Cardiac fibroblast (primary cell): Measurements from ENCODE around the gene NKAIN2.

Source experiments
- DNase-seq, 2 donors: peaks; one replicate each; pipeline versions ENCODE4 v3.0.0 to v3.0.0-alpha.2; 2010; ENCODE audit warnings: low read depth in 2 of 2
- H3K4me3 ChIP-seq, 2 donors: replicated peaks in 1 of 2; 1 replicate in 1 of 2; 2 replicates in 1 of 2; pipeline ENCODE4 v1.5.1; 2011; ENCODE audit warnings: low read depth in 2 of 2, low read length in 2 of 2, mild to moderate bottlenecking in 2 of 2, moderate library complexity in 1 of 2
- CTCF ChIP-seq: IDR thresholded peaks from one replicate; pipeline ENCODE4 v1.5.1; 2011; ENCODE audit warnings: low read depth, mild to moderate bottlenecking, low read length, inconsistent platforms

NKAIN2 gene

GRCh38 chr6:124679387-124679786, 875.7 kb downstream of the NKAIN2 start:
- H3K4me3 ChIP-seq, result no peak overlapping the region
- TF ChIP-seq CTCF, result no peak
- DNase-seq, result peak; percentile 8 to 87

- no peak overlapping the region for H3K4me3 ChIP-seq
- no peak for DNase-seq
- TF ChIP-seq CTCF, result no peak
These were observed 879.1 kb downstream of the NKAIN2 start for GRCh38 chr6:124682751-124683150.

GRCh38 chr6:124683507-124683906, 879.8 kb downstream of the NKAIN2 start:
- no peak overlapping the region for H3K4me3 ChIP-seq
- no peak for DNase-seq
- TF ChIP-seq CTCF, result no peak

- no peak for TF ChIP-seq CTCF
- peak in 1 of 2 donors; percentile 21 for DNase-seq
- no peak overlapping the region for H3K4me3 ChIP-seq
These were observed 881.0 kb downstream of the NKAIN2 start for GRCh38 chr6:124684621-124685020.

GRCh38 chr6:124688369-124688768, 884.7 kb downstream of the NKAIN2 start:
- DNase-seq, result no peak
- no peak overlapping the region for H3K4me3 ChIP-seq
- no peak for TF ChIP-seq CTCF

- no peak for DNase-seq
- H3K4me3 ChIP-seq, result no peak overlapping the region
- TF ChIP-seq CTCF, result no peak
These were observed 890.6 kb downstream of the NKAIN2 start for GRCh38 chr6:124694139-124694705.

GRCh38 chr6:124699038-124699437, 895.4 kb downstream of the NKAIN2 start:
- no peak for TF ChIP-seq CTCF
- H3K4me3 ChIP-seq, result no peak overlapping the region
- DNase-seq, result no peak
